IMR-90 (cell line): ENCODE results near the gene MYCT1.

Source experiments
- NFE2L2 ChIP-seq: fragments of 150-350 bp; IDR thresholded peaks from 2 replicates; pipeline ENCODE4 v1.6.1; 2016; ENCODE audit warnings: low read depth, mild to moderate bottlenecking, low read length
- POLR2A ChIP-seq: IDR thresholded peaks from 2 replicates; pipeline ENCODE4 v1.6.1; 2012; ENCODE audit warnings: mild to moderate bottlenecking, low read depth, low read length
- USF2 ChIP-seq: fragments of 150-350 bp; IDR thresholded peaks from 2 replicates; pipeline ENCODE4 v1.6.1; 2017; ENCODE audit warnings: mild to moderate bottlenecking, antibody characterized with exemption, low read length, low read depth

DNA sequence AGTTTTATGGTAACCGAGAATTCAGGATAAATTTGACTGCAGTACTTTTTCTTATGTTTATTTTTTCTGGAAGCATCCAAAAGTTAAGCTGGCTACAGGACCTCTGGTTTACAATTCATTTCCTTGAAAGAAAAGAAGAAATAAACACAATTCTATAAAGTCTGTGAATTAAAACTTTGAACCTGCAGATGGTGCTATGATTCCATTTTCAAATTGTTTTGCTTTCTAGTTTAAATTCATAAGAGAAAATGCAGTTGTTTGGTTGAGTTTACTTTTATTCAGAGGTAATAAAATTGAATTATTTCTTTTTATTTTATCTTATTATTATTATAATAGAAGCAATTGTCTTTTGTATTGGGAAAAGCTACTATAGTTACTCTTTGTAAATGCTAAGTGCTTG is 51.1 kb downstream of the MYCT1 start:
- TF ChIP-seq NFE2L2, result no peak
- TF ChIP-seq POLR2A, result no peak
- TF ChIP-seq USF2, result no peak
